ENCODE measurements around the gene GPD1. TPM values are rescaled to one million over a fixed set of nuclear protein-coding genes. Genes with fewer than 3 reads are reported as not detected.
A peak's percentile ranks its signal among the peaks of the same experiment; 100 is the strongest.

GPD1 gene
- total RNA-seq, 4 donors from 2014 or later = 41.3 to 409 (median 291) TPM

DNA sequence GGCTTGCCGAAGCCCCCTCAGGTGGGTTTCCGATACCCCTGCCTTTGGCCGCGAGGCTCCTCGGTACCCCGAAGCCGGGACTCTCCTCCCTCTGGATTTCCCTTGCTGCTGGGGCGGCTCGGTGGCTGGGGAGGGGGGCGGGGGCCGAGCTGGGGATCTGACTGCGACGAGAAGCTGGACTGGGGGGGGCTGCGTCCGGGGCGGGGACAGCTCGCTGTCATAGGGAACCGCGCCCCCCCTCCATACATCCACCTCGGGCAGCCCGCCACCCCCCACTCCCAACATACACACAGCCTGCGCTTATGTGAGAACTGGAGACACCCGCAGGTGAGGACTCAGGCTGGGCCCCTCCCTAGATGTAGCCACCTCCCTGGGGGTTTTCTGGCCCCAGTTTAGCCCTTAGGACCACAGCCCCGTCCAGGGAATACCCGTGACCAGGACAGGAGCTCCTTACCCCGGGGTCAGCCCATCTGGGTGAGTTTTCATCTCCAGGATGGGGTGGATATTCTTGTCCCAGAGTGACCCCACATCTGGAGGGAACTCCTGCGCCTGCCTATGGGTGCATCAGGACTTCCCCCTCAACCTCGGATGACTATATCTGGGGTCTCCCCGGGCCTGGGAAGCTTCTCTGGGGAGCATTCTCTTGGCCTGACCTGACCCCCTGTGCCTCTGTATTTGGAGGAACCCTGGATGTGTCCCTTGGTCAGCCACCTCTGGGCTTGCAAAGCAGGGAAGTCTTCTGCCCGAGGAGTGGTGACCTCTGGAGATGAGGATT, 45.7 kb upstream of the GPD1 start:
- Histone ChIP-seq H3K4me1 (peaks cover 0 to 25% (median 6%) of the 10 kb centered on the region in 4 donors), H3K27me3 (peaks cover 0 to 4% of the 10 kb centered on the region in 2 donors), H3K27ac (peak overlapping the region in 1 of 4 donors; percentile 12), H3K9me3 (no peaks in the 10 kb centered on the region), H3K36me3 (no peaks in the 10 kb centered on the region), H3K4me3 (peak overlapping the region; percentile 45 to 83 (median 69))
- TF ChIP-seq, protein P1, sequence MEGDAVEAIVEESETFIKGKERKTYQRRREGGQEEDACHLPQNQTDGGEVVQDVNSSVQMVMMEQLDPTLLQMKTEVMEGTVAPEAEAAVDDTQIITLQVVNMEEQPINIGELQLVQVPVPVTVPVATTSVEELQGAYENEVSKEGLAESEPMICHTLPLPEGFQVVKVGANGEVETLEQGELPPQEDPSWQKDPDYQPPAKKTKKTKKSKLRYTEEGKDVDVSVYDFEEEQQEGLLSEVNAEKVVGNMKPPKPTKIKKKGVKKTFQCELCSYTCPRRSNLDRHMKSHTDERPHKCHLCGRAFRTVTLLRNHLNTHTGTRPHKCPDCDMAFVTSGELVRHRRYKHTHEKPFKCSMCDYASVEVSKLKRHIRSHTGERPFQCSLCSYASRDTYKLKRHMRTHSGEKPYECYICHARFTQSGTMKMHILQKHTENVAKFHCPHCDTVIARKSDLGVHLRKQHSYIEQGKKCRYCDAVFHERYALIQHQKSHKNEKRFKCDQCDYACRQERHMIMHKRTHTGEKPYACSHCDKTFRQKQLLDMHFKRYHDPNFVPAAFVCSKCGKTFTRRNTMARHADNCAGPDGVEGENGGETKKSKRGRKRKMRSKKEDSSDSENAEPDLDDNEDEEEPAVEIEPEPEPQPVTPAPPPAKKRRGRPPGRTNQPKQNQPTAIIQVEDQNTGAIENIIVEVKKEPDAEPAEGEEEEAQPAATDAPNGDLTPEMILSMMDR (IDR thresholded peaks at IDR 0.05) = no peak
- TF ChIP-seq POLR2A (IDR thresholded peaks at IDR 0.05) = no peak
- DNase-seq = peak in 1 of 3 donors; percentile 39

DNA sequence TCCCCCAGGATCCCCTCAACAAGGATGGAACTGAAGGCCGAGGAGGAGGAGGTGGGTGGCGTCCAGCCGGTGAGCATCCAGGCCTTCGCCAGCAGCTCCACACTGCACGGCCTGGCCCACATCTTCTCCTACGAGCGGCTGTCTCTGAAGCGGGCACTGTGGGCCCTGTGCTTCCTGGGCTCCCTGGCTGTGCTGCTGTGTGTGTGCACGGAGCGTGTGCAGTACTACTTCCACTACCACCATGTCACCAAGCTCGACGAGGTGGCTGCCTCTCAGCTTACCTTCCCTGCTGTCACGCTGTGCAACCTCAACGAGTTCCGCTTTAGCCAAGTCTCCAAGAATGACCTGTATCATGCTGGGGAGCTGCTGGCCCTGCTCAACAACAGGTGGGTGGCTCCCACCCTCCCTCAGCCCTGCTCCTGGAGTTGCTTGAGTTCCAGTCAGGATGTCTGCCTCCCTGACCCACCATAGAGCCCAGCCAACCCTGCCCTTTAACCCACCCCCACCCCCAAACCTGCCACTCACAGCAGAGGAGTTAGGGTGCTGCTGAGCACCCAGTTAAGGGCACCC, 45.0 kb upstream of the GPD1 start:
- Histone ChIP-seq H3K27me3 (peaks cover 0 to 4% of the 10 kb centered on the region in 2 donors), H3K27ac (no peak overlapping the region), H3K9me3 (no peaks in the 10 kb centered on the region), H3K36me3 (no peaks in the 10 kb centered on the region), H3K4me1 (peaks cover 0 to 25% (median 6%) of the 10 kb centered on the region in 4 donors), H3K4me3 (no peak overlapping the region)
- peak in 1 of 3 donors; percentile 43 for DNase-seq
- TF ChIP-seq, protein P1 (IDR thresholded peaks at IDR 0.05) = no peak
- no peak for TF ChIP-seq POLR2A (IDR thresholded peaks at IDR 0.05)

DNA sequence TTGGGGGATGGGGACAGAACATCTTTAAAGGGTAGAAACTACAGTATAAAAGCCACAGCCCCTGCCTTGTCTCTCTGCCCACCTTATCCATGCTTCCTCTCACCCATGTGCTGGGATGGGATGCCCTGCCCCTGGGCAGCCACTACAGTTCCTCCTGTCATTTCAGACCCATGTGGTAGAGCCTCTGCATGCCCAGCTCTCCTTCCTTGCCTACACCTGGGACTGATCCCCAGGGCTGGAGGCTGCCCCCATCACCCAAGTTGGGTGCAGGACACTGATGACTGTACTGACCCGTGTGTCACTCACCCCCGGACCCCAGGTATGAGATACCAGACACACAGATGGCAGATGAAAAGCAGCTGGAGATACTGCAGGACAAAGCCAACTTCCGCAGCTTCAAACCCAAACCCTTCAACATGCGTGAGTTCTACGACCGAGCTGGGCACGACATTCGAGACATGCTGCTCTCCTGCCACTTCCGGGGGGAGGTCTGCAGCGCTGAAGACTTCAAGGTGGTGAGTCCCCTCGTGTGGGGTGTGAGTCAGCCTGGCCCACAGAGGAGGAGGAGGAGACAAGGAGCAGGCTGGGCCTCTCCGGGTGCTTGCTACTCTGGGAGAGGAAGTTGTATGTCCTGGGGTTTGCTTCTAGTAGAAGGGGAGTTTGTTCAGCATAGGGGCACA, 44.2 kb upstream of the GPD1 start:
- Histone ChIP-seq H3K9me3 (no peaks in the 10 kb centered on the region), H3K4me3 (no peak overlapping the region)
- DNase-seq = peak in 1 of 3 donors; percentile 40

DNA sequence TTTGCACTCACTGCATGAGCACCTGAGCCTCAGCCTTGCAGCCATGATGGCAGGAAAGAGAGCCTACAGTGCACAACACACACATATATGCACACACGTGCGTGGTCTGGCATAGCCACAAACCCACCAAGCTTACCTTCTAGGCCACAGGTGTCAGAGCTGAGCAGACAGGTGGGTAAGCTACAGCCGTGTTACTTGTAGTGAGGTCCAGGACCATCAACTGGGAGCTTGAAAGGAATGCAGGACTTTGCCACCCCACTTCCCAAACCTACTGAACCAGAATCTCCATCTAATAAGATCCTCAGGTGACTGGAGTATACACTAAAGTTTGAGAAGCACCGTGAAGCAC, 43.7 kb upstream of the GPD1 start:
- Histone ChIP-seq H3K9me3 (no peaks in the 10 kb centered on the region), H3K4me3 (no peak overlapping the region), H3K27ac (no peak overlapping the region), H3K4me1 (peaks cover 0 to 25% (median 6%) of the 10 kb centered on the region in 4 donors), H3K27me3 (peaks cover 0 to 4% of the 10 kb centered on the region in 2 donors), H3K36me3 (no peaks in the 10 kb centered on the region)
- TF ChIP-seq POLR2A (IDR thresholded peaks at IDR 0.05) = no peak
- TF ChIP-seq, protein P1 (IDR thresholded peaks at IDR 0.05) = no peak
- no peak for DNase-seq

More for the DNA sequence above, 44.2 kb upstream of the GPD1 start:
- Histone ChIP-seq H3K27ac (no peak overlapping the region), H3K4me1 (peaks cover 0 to 25% (median 6%) of the 10 kb centered on the region in 4 donors), H3K36me3 (no peaks in the 10 kb centered on the region), H3K27me3 (peaks cover 0 to 4% of the 10 kb centered on the region in 2 donors)
- TF ChIP-seq POLR2A (IDR thresholded peaks at IDR 0.05) = no peak

DNA sequence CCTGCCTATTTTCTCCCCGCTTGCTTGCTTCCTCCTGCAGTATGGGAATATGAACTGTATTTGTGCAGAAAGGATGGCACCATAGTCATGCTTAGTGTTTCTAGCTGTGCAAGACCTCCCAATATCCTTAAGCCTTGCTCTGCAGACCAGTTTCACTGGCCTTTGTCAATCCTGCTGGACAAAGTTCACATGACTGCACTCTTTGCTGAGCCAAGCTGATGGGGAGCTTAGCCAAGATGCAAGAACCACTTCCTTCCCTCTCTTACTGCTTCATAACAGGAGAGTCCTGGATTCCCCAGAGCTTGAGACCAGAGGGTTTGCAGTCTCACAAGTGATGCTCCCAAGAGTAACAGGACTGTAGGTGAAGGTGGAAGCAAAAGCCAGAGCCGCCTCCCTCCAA, 42.6 kb upstream of the GPD1 start:
- no peak for TF ChIP-seq POLR2A (IDR thresholded peaks at IDR 0.05)
- TF ChIP-seq, protein P1 (IDR thresholded peaks at IDR 0.05) = no peak
- H3K4me1 ChIP-seq = peaks cover 0 to 19% (median 6%) of the 10 kb centered on the region in 4 donors
- no peak for DNase-seq
- no peak overlapping the region for H3K4me3 ChIP-seq
- no peak overlapping the region for H3K27ac ChIP-seq
- H3K9me3 ChIP-seq = no peaks in the 10 kb centered on the region
- H3K27me3 ChIP-seq = peaks cover 0 to 4% of the 10 kb centered on the region in 2 donors
- no peaks in the 10 kb centered on the region for H3K36me3 ChIP-seq
